Adipose tissue (tissue), 3 donors: ENCODE data around the gene HAUS6. TPM values are rescaled to one million over a fixed set of nuclear protein-coding genes. Genes with fewer than 3 reads are reported as not detected.
"Not testable (repeated sequence)": the region's sequence is repeated elsewhere in the genome, so short reads cannot be mapped to it uniquely, and the experiment has no call there.

Experiments used
- H3K27ac ChIP-seq: one replicate; pipeline ENCODE4 v1.5.1; 2013; ENCODE audit warnings: low read depth, low read length
- WGBS, 3 donors: extraction: QIAGEN DNeasy Blood & Tissue Kit; methylation state at CpG; one replicate each; pipeline ENCODE4 v1.1.7; 2013; 5-methylcytosine and 5-hydroxymethylcytosine counted together
- polyA plus RNA-seq, 3 donors: library from polyadenylated mRNA; stranded (reverse); fragments of 200-250 nt; gene quantifications; one replicate each; pipeline ENCODE4 v1.2.3, GENCODE V29; 2013
- donor health status: healthy with polysubstance abuse.
- donor health status: Bipolar disorder and iron deficiency.
- donor health status: healthy.

HAUS6 gene
- polyA plus RNA-seq, 3 donors, result 1.9 to 4.8 (median 4.4) TPM

GRCh38 chr9:19119246-19119645 is 16.5 kb upstream of the HAUS6 start:
- 38 to 68% (median 40%) methylated on average over 3 of the region's 3 CpGs for WGBS, 3 donors
- no peak overlapping the region for H3K27ac ChIP-seq

DNA sequence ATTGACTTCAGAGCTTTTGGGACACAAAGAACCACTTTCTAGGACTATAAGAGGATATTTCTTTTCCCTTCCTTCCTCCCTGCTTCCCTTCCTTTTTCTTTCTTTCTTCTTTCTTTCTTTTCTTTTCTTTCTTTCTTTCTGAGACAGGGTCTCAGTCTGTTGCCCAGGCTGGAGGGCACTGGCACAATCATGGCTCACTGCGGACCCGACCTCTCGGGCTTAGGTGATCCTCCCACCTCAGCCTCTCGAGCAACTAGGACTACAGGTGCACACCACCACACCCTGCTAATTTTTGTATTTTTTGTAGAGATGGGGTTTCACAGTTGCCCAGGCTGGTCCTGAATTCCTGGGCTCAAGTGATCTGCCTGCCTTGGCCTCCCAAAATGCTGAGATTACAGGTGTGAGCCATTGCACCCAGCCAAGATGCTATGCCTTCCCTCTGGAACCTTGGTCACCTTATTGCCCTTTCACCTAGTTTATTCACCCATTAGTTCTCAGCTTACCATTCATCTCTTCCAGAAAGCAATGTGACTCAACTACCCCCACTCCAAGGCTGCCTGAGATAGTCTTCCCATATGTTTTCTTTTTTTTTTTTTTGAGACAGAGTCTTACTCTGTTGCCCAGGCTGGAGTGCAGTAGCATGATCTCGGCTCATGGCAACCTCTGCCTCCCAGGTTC is 14.5 kb upstream of the HAUS6 start:
- H3K27ac ChIP-seq, result no peak overlapping the region
- WGBS, 3 donors, result 95 to 98% (median 96%) methylated on average over 5 of the region's 5 CpGs

GRCh38 chr9:19116107-19116790 is 13.5 kb upstream of the HAUS6 start:
- WGBS, 3 donors, result 82 to 86% (median 86%) methylated on average over 10 of the region's 10 CpGs
- H3K27ac ChIP-seq, result no peak overlapping the region

GRCh38 chr9:19114680-19115270 is 12.1 kb upstream of the HAUS6 start:
- no peak overlapping the region for H3K27ac ChIP-seq
- WGBS, 3 donors, result 93 to 97% (median 94%) methylated on average over 3 of the region's 3 CpGs

- H3K27ac ChIP-seq, result no peak overlapping the region
- WGBS, 3 donors, result 90 to 94% (median 92%) methylated on average over 12 of the region's 12 CpGs
Measured at GRCh38 chr9:19113964-19114679, 11.4 kb upstream of the HAUS6 start.

DNA sequence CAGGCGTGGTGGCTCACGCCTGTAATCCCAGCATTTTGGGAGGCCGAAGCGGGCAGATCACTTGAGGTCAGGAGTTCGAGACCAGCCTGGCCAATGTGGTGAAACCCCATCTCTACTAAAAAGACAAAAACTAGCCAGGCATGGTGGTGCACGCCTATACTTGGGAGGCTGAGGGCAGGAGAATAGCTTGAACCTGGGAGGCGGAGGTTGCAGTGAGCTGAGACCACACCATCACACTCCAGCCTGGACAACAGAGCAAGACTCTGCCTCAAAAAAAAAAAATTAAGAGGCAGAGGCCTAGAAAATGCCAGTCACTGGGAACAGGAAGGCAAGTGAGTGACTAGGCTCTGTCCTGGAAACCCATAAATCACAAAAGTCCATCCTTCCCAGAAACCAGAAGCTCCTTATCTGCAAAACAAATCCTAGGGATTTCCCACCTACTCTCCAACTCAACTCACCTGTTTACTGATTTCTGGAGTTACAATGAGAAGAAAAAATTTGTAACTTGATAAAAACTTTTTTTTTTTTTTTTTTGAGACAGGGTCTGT is 10.4 kb upstream of the HAUS6 start:
- 94 to 96% (median 94%) methylated on average over 7 of the region's 7 CpGs for WGBS, 3 donors
- not testable (repeated sequence) for H3K27ac ChIP-seq

DNA sequence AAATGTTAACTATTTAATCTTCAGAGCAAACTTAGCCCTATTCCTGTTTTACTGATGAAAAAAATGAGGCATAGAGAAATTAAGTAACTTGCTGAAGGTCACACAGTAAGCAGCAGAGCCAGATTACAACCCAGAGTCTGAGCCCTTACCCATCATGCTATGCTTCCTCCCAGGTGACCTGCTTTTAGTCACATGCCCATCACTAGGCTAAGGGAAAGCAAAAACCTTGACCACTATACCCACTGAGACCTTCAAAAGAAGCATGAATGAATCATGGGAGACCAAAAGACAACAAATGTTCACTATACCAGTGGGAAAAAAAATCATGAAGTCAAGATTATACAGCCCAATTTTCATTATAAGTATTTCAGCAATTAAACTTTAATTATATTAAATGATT is 5.3 kb upstream of the HAUS6 start:
- no peak overlapping the region for H3K27ac ChIP-seq

DNA sequence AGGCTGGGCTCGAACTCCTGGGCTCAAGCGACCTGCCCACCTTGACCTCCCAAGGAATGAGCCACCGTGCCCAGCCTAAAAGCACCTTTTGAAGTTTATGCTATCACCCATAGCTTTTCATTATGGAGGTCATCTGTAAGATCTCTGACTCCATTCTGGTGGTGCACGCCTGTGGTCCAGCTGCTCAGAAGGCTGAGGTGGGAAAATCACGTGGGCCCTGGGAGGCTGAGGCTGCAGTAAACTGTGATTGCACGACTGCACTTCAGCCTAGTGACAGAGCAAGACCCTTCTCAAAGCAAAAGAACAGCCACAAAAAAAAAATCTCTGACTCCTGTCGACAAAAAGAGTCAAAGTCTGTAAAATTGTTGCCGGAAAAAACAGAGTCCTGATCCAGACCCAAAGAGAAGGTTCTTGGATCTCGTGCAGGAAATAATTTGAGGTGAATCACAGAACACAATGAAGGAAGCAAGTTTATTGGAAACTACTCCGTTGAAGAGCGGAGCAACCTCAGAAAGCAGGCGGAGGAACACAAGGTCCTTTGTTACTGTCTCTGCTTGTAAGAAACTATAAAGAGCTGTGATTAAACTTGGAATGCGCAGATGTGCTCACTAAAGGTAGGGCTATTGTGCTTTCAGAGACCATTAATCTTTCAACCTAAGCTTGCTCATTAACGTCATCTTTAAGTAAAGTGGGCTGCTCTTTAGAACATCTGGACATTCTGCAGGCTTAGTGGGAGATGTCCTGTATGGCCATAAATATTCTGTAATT is 2.0 kb upstream of the HAUS6 start:
- WGBS, 3 donors, result 54 to 66% (median 57%) methylated on average over 14 of the region's 14 CpGs
- H3K27ac ChIP-seq, result no peak overlapping the region

DNA sequence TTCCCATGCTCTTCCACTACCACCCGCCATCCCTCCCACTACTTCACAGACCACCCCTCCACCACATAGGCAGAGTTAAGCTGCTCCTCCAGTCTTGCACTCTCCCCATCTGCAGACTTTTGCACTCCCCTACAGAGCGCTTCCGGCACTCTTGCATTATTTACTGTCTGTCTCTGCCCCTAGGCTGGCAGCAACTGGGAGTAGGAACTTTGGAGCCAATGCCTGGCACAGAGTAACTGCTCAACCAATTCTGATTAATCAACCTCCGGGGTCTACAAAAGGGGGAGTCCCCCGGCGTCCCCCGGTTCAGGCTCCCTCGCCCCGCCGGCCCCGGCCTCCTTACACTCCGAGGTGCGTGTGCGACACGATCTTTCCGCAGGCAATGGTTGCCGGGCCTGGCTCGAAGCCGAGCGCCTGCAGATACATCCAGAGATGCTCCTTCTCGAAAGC is 498 bp downstream of the HAUS6 start:
- H3K27ac ChIP-seq, result no peak overlapping the region

GRCh38 chr9:19101203-19101602 is 1.5 kb downstream of the HAUS6 start:
- H3K27ac ChIP-seq, result no peak overlapping the region
- 88 to 89% (median 89%) methylated on average over 8 of the region's 8 CpGs for WGBS, 3 donors

More for the DNA sequence above, 498 bp downstream of the HAUS6 start:
- WGBS, 3 donors, result 1 to 2% (median 2%) methylated on average over 17 to 21 of the region's 21 CpGs

DNA sequence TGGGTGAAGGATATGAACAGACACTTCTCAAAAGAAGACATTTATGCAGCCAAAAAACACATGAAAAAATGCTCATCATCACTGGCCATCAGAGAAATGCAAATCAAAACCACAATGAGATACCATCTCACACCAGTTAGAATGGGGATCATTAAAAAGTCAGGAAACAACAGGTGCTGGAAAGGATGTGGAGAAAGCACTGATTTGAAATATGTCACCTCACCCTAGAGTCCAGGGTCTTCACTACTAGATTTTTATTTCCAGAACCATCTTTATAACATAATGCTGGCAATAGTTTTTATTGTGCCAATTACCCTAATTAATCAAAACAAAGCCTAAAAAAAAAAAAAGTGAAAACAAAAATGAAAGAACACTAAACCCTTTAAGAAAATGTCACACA is 5.3 kb downstream of the HAUS6 start:
- not testable (repeated sequence) for H3K27ac ChIP-seq

DNA sequence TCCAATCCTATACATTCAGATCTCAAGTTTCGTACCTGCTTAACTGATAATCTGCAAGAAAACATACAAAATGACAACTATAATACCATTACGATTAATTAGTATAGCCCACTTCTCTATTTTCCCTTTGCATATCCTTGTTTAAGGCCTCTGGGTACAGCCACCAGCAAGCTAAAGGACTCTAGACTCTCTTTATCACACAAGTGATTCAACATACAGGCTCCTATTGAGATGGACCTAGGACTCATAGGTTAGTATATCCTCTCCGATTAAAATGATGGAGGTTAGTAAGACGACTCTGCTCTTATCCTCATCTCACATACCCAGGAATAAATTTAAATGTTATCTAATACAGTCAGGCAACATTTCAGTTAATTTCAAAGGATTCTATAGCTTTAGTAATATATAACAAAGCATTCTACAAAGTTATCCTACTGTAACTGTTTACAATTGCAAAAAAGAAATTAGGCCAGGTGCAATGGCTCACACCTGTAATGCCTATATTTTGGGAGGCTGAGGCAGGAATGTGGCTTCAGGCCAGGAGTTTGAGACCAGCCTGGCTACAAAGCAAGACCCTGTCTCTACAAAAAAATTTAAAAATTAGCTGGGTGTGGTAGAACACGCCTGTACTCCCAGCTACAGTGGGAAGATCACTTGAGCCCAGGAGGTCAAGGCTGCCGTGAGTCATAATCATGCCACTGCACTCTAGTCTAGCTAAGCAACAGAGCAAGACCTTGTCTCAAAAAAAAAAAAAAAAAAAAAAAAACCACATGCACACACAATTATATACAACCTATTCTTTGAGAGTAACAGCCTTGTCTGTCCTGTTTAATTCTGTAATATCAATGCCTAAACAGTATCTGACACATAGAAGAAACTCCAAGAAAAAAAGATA is 15.4 kb downstream of the HAUS6 start:
- 81 to 91% (median 91%) methylated on average over 6 of the region's 6 CpGs for WGBS, 3 donors
- no peak overlapping the region for H3K27ac ChIP-seq

DNA sequence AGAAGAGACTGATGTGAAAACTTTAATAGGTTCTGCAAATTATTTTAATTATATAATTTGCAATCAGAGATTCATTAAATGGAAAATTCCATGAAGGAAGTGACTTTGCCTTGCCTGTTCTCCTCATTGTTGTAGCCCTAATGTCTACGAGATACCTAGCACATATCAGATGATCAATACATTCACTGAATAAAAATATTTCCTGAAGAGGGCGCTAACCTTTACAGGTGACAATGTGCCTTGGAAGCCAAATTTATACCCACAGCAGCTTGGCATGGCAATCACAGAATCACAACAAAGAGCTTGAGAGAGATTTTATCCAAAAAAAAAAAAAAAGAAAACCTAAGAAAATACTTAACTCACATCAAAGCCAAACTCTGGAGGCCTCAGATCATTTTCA is 17.4 kb downstream of the HAUS6 start:
- WGBS, 3 donors, result 32 to 75% (median 72%) methylated on average over 2 of the region's 2 CpGs
- no peak overlapping the region for H3K27ac ChIP-seq

- no peak overlapping the region for H3K27ac ChIP-seq
- 77 to 91% (median 88%) methylated on average over 1 of the region's 1 CpG for WGBS, 3 donors
Measured at GRCh38 chr9:19074836-19075235, 27.9 kb downstream of the HAUS6 start.

- 95 to 98% (median 98%) methylated on average over 2 of the region's 2 CpGs for WGBS, 3 donors
- no peak overlapping the region for H3K27ac ChIP-seq
Measured at GRCh38 chr9:19074229-19074628, 28.5 kb downstream of the HAUS6 start.

GRCh38 chr9:19057033-19057432 is 45.7 kb downstream of the HAUS6 start:
- H3K27ac ChIP-seq, result no peak overlapping the region
